ENCODE results near the gene SPRING1. TPM values are rescaled to one million over a fixed set of nuclear protein-coding genes. Genes with fewer than 3 reads are reported as not detected.

Gene SPRING1
- total RNA-seq, 1 experiment from 2014 or later: 38.7 TPM

DNA sequence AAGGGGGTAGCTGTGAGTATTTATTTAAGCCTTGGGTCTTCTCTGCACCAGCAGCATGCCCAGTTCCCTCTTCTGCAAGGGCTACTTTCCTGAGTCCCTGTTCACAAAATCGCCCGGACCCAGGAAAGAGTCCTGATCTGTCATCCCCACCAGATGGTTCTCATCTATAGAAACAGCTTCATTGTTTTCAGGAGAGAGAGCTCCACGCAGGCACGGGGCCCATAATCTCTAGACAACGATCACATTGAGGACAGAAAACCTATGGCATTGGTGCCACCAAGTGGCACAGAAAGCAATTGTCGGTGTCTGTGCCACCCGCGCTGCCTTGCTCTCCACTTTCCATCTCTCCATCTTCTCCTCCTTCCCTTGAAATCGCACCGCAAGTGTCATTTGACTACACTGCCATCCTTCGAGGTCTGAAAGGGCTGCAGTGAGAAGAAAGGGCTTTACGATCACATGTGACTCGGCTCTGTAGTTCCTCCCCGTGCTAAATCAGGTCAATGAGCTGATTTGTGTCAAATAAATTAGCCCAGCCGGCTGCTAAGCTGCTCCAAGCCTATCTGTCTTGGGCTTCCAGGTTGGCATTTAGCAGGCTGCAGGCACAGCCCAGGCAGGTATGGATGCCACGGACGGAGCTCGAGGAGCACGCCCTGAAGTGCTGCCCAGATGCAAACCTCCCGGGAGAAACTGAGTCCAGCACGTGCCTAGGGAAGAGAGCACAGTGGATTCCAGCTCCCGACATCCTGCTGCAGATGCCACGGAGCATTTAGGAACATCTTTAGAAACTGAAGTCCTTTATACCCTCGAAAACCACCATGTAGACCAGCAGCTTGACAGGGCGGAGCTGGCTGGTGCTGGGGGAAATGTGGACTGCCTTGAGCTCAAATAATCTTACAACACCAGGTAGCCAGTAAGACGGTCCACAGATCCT is 28.8 kb downstream of the SPRING1 start:
- peak; percentile 53 for DNase-seq (ENCODE audit: low spot score)

DNA sequence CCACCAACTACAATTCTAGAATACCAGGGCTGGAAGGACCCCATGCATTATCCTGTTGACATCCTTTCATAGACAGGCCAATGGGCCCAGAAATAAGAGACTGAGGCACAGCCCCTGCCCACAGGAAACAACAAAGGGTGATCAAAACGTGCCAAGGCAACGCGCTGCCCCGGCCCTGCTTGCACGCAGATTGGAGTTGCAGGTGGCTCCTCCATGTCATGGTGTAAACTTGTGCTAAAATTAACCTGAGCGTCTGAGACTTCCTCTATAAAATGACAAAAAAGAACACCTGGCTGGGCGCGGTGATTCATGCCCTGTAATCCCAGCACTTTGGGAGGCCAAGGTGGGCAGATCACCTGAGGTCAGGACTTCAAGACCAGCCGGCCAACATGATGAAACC is 30.1 kb downstream of the SPRING1 start:
- DNase-seq (ENCODE audit: low spot score): no peak

DNA sequence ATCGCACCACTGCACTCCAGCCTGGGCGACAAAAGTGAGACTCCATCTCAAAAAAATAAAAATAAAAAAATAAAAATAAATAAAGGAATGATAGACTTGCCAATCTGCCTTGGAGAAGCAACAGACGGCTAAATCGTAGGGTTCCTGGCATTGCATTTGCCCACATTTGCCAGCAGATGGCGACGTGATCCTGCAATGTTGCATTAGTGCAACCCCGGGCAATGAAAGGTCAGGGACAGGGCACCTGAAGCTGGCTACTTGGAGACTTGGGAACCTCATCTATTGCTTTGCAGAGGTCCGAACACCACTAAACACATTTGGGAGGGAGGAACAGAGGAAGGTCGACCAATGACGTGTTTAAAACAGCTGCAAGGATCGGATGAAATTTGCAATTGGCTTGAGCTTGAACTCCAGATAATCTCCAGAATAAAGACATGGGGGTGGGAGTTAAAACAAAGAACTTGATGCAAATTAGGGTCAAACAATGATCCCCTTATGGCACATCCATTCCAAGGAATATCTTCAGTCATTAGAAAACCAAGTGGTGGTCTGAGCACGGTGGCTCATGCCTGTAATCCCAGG is 34.6 kb downstream of the SPRING1 start:
- DNase-seq (ENCODE audit: low spot score): peak; percentile 32

DNA sequence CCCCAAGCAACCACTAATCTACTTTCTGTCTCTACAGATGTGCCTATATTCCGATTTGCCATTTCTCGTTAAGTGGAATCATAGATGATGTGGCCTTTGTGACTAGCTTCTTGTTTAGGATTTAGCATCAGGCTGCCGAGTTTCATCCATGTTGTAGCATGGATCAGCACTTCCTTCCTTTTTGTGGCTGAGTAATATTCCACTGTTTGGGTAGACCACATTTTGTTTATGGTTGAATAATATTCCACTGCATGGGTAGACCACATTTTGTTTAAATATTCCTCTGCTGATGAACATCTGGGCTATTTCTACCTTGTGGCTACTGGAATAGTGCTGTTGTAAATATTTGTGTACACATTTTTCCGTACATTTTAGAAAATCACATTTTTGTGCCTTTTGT is 36.4 kb downstream of the SPRING1 start:
- no peak for DNase-seq (ENCODE audit: low spot score)

DNA sequence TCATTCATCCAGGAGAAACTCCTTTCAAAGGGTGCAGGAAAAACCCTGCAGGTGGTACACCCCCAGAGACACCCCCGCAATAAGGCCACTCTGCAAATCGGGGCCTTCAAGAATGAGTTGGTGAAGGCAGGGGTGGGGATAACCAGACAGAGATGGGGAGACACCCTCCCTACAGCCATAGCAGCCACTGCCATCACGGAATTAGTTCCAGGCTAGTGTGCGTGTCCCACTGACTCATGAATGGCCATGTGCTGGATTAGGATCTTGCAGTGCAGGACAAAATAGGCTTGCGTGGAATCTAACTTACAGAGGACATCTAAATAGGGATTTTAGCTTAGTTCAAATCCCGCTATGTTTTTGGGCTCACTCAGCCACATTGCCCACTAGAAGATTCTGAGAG is 37.8 kb downstream of the SPRING1 start:
- DNase-seq (ENCODE audit: low spot score): no peak

DNA sequence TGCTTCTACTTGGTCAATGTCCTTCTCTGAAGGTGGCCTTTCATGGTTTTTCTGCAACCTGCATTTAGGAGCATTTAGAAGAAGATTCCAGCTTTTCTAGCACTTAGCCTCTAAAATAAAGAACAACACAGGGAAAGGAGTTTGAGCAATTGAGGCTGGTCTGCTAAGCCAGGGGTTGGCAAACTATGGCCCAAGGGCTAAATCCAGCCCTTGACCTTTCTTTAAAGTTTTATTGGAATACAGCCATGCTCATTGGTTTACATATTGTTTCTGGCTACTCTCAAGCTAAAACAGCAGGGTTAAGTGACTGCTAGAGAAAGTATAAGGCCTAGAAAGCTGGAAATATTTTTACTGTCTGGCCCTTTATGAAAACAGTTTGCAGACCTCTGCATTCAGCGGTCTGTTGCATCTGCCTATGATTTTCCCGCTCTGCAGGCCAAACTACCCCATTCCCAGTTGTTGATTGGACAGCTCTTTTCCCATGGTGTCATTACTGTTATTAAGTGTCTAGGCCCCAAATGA is 39.3 kb downstream of the SPRING1 start:
- no peak for DNase-seq (ENCODE audit: low spot score)

DNA sequence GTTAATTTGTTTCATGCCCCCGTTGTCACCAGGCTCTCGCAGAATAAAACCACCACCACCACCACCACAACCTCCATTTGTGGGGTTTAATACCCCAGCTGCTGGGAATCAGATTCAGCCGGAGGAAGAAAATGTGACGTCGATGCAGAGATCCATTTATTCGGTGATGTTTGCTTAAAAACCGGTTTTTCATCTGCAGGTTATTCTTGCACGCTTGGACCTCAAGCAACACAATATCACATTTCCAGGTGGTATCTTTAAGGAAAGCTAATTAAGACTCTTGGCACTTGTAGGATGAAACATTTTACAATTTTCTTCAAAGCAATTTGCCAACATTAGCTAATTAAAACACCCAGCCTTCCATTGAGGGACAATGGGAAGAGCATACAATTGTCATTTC is 39.8 kb downstream of the SPRING1 start:
- DNase-seq (ENCODE audit: low spot score): no peak

DNA sequence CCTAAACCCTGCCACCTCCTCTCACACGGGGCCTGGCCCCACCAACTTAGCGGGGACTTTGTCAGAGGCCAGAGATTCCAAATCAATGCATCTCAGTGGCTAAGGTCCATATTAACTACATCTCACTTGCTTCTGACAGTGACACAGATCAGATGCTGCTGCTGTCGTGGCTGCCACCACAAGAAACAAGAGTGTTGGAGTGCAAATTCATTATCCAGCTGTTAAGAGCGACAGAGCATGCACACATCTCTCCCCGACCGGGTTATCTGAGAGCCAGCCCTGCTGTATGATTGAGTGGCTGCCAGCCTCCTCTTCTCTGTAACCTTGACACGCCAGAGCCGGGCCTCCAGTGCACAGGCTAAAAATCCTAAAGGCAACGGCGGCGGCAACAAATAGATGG is 40.2 kb downstream of the SPRING1 start:
- DNase-seq (ENCODE audit: low spot score): no peak

DNA sequence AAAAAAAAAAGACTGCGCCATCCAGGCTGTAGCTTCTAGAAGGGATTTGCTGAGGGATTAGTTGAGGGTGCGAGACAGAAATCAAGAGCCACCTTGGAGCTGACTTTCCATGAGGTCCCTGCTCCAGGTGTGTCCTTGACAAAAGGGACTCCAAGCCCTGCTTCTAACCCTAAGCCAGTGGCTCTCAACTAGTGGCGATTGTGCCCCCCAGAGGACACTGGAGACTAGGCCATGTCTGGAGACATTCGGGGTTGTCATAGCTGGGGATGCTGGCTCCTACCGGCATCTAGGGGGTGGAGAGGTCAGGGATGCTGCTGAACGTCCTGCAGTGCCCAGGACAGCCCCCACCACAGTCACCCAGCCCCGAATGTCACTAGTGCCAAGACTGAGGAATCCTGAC is 40.6 kb downstream of the SPRING1 start:
- DNase-seq (ENCODE audit: low spot score): peak; percentile 18

DNA sequence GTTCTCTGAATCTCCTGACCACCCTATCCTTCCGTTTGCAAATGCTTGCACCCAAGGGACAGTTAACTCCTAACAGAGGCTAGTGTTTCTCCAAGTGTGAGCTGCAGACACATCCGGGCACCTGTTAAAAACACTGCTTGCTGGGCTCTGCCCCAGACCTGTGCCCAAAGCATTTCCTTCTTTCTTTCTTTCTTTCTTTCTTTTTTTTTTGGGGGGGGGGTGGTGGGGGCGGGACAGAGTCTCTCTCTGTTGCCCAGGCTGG is 42.5 kb downstream of the SPRING1 start:
- no peak for DNase-seq (ENCODE audit: low spot score)

DNA sequence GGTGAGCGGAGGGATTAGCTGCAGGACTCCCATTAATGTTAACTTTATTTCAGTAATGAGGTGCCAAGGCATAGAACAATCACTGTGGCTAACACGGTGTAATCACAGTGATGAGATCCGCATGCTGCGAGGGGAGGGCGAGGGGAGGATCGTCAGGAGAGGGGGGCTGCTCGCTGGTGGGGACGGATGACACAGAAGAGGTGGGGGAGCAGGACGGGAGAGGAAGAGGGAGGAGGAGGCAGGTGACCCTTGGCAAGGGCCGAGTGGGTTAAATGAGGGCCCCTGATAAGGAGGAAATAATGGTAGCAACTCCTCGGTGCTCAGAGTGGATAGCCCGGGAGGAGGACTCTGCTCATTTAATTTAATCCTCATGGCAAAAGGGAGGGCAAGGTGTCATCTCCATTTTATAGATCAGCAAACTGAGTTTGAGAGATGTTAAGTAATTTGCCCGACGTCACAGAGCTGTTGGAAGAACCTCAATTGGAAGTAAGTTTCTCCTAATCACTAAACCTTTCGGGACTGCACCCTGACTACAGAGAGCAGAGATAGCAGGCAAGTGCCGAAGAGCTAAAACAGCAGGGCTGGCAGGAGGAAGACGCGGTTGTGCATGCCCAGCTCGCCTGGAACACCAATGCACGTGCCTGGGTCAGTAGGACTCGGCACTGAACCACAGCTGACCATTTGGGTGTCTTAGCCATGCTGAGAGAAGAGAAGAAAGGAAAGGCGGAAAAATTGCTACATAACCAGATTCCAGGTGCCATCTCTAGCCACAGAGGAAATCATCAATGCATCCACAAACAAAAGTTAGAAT is 43.0 kb downstream of the SPRING1 start:
- DNase-seq (ENCODE audit: low spot score): no peak

DNA sequence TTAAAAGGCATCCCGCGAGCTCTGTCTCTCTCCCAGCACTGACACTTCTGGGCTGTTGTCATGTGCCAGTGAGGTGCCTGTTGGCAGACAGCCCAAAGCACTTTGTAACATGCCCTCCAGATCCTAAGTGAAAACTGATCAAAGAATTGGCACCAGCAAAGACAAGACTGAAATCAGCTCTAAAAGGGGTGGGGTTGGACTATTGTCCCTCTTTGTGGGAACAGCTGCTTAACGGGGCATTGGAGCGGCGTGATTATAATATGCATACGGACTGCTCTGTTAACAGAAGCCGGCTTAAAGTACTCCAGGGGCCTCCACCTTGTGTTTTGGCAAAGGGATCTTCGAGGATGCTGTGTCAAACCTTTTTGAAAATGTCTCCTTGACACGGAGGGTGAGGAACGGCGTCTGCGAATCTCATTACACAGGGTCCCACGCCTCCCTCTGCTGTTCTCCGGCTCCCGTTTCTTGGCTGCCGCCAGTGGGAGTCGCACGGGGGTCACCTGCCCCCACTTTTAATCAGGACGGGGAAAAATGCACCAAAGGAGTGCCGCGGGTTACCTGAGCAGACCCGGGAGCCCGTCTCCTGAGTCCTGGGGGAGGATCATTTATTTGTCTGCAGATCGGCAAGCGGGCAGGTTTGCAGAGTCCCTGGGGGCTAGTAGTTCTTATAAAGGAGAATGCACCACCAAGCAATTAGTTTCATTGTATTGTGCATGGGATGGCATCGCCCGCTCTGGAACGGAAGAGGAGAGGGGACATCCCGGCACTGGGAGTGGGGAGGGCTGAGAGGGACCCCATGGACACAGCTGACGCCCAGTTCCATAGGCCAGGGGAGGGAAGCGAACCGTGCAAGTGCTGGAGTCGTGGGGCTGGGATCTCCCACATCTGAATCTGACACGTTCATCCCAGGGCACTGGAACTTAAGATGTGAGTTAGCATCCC is 44.3 kb downstream of the SPRING1 start:
- no peak for DNase-seq (ENCODE audit: low spot score)

DNA sequence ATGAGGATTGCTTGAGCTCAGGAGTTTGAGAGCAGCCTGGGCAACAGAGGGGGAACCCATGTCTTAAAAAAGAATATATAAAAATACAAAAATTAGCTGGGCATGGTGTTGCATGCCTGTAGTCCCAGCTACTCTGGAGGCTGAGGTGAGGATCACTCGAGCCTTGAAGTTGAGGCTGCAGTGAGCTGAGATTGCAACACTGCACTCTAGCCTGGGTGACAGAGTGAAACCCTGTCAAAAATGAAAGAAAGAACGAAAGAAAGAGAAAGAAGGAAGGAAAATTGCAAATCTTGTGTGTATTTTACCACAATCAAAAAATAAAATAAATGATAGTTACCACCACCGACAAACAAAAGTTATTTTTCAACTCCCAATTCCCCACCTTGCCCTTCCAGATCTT is 45.3 kb downstream of the SPRING1 start:
- DNase-seq (ENCODE audit: low spot score): no peak

DNA sequence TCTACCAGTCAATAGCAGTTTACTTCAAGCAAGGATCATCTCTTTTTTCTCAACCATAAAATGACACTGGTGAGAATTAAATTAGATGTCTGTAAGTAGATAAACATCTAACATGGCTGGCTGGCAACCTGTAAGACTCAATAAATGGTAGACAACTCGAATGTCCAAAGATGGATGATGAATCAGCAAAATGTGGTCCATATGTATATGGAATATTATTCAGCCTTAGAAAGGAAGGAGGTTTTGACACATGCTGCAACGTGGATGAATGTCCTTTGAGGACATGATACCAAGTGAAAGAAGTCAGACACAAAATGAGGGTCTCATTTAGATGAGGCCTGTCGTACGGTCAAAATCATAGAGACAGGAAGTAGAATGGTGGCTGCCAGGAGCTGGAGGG is 46.2 kb downstream of the SPRING1 start:
- DNase-seq (ENCODE audit: low spot score): no peak

DNA sequence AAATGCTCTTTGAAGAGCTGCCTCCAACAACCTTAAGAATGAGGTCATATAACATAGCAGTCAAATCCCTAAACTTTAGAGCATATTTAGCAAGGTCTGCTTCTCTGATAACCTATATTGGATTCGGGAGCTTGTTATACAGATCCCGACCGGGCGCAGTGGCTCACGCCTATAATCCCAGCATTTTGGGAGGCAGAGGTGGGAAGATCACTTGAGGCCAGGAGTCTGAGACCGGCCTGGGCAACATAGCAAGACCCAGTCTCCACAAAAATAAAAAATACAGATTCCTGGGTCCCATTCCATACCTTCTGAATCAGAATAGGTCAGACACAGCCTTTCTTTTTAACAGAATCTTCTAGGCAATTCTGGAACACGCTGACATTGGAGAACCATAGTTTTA is 46.7 kb downstream of the SPRING1 start:
- DNase-seq (ENCODE audit: low spot score): no peak

DNA sequence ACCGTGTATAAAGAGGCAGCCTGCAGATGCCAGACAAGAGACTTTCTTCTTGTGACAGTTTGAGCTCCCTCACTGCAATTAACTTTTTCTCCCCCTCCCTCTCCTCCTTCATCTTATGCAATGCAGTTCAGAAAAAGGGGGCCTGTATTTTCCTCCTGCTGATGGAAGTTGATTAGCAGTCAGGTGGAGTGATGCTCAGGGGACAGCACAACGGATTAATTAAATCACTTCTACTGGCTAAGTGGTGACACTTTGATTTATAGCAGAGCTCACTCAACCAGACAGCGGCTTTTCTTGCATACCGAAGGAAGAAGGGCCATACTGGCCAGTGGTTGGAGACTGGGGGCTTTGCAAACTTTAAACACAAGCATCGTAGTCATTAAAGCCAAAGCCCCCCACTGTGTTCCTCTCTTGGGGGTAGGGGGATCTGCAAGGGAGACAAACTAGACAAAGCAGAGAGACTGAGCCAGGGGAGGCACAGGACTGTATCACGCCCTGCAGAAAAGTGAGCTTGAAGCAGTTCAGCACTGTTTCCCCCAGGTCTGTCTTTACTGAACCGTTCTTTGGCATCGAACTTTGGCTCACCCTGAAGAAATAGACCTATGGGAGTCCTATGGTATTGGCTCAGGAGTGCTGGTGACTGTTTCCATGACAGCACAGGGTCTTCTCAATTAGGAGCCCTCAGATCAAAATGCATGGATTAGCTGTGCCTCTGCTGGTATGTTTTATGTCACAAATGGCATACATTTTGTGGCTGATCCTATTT is 47.7 kb downstream of the SPRING1 start:
- DNase-seq (ENCODE audit: low spot score): no peak

DNA sequence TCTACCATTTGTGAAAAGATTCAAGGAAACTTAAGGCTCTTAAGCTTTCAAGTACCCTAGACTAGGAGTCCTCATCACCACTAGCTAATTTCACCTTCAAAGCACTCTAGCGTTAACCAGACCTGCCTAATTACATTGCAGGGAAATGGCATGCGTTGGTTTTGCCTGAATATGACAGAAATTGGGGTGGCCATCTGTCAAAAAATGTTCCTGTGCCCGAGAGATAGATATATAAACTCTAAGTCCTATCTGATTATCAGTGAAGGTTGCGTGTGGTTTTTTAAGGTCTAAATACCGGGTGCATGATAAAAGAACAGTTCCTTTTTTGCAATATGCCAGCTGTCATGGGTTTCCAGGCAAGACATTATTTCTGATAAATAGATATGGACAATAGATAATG is 48.3 kb downstream of the SPRING1 start:
- no peak for DNase-seq (ENCODE audit: low spot score)
